Lung (tissue), 12 donors: ENCODE measurements around the gene GRAMD1B. TPM values are rescaled to one million over a fixed set of nuclear protein-coding genes. Genes with fewer than 3 reads are reported as not detected.
"Not testable (repeated sequence)": the region's sequence is repeated elsewhere in the genome, so short reads cannot be mapped to it uniquely, and the experiment has no call there.

ENCODE experiments used
- ATAC-seq: fragments of 200-7000 bp; cut with Tn5 transposase; one replicate; pipeline ENCODE4 v1.9.1; 2020; ENCODE audit warnings: moderate number of reproducible peaks; ENCODE audit not compliant: insufficient read depth, low FRiP score
- DNase-seq, 3 donors: peaks; one replicate each; pipeline ENCODE4 v3.0.0-alpha.2; 2013 to 2017
- H3K27ac ChIP-seq, 2 donors: one replicate each; pipeline ENCODE4 v1.5.1; 2013; ENCODE audit warnings: mild to moderate bottlenecking in 2 of 2, moderate library complexity in 2 of 2, control low read depth in 1 of 2, inconsistent platforms in 1 of 2, low read depth in 1 of 2, low read length in 1 of 2
- H3K27me3 ChIP-seq, 3 donors: one replicate each; pipeline ENCODE4 v1.5.1; 2013; ENCODE audit warnings: low read length in 2 of 3; ENCODE audit not compliant: control insufficient read depth in 3 of 3, insufficient read depth in 3 of 3
- H3K36me3 ChIP-seq, 4 donors: one replicate each; pipeline ENCODE4 v1.5.1; 2013; ENCODE audit warnings: low read length in 4 of 4, mild to moderate bottlenecking in 1 of 4, moderate library complexity in 1 of 4; ENCODE audit not compliant: control insufficient read depth in 4 of 4, insufficient read depth in 4 of 4
- H3K4me1 ChIP-seq, 5 donors: one replicate each; pipeline ENCODE4 v1.5.1; 2013; ENCODE audit warnings: low read length in 5 of 5, mild to moderate bottlenecking in 2 of 5, moderate library complexity in 1 of 5; ENCODE audit not compliant: control insufficient read depth in 5 of 5, insufficient read depth in 5 of 5
- H3K4me3 ChIP-seq: one replicate; pipeline ENCODE4 v1.5.1; 2013; ENCODE audit warnings: mild to moderate bottlenecking, control low read depth, moderate library complexity
- H3K9ac ChIP-seq, 2 donors: one replicate each; pipeline ENCODE4 v1.5.1; 2013; ENCODE audit warnings: low read length in 2 of 2, control low read depth in 1 of 2; ENCODE audit not compliant: insufficient read depth in 1 of 2
- H3K9me3 ChIP-seq, 4 donors: one replicate each; pipeline ENCODE4 v1.5.1; 2013; ENCODE audit warnings: low read length in 3 of 4, mild to moderate bottlenecking in 1 of 4, moderate library complexity in 1 of 4; ENCODE audit not compliant: control insufficient read depth in 4 of 4, insufficient read depth in 3 of 4
- CTCF ChIP-seq: IDR thresholded peaks from 2 replicates; pipeline ENCODE4 v1.5.1; 2012; ENCODE audit warnings: mild to moderate bottlenecking; ENCODE audit errors: control extremely low read depth, extremely low read depth
- WGBS, 2 donors: extraction: QIAGEN DNeasy Blood & Tissue Kit; methylation state at CpG; one replicate each; pipeline ENCODE4 v1.1.7; 2013; 5-methylcytosine and 5-hydroxymethylcytosine counted together
- polyA plus RNA-seq, 2 donors: library from polyadenylated mRNA; stranded (reverse); fragments of 200-250 nt; gene quantifications; one replicate each; pipeline ENCODE4 v1.2.1, GENCODE V29; 2013
- total RNA-seq, 2 donors: library from RNA; depleted of rRNA in 1 of 2; stranded (reverse); fragments of >200 nt in 1 of 2; gene quantifications; one replicate each; pipeline ENCODE4 v1.2.1, GENCODE V29; 2014 to 2021
- donor health status: control.
- donor health status: control.
- donor health status: Bipolar disorder and iron deficiency.
- donor health status: healthy.
- donor health status: DM: yes; HTN: yes; CAD: no.

Gene GRAMD1B
- total and polyA plus RNA-seq, 4 donors: 1.4 to 6.0 (median 3.3) TPM

- Histone ChIP-seq H3K4me1 (peaks cover 0 to 9% (median 0%) of the 10 kb centered on the region in 5 donors), H3K27ac (peak overlapping the region in 1 of 2 donors; percentile 38), H3K9me3 (peaks cover 0 to 2% (median 0%) of the 10 kb centered on the region in 4 donors), H3K27me3 (no peaks in the 10 kb centered on the region), H3K4me3 (no peak overlapping the region), H3K36me3 (no peaks in the 10 kb centered on the region), H3K9ac (no peak overlapping the region)
- ATAC-seq (no peak), DNase-seq (peak in 2 of 3 donors; percentile 6 to 14)
- TF ChIP-seq CTCF: no peak
- WGBS, 2 donors: 54 to 71% methylated on average over 11 of the region's 11 CpGs
Observed at GRCh38 chr11:123519055-123519796, 89.2 kb downstream of the GRAMD1B start.

- no peaks in the 10 kb centered on the region for H3K36me3 ChIP-seq
- DNase-seq: no peak
- H3K27me3 ChIP-seq: no peaks in the 10 kb centered on the region
- peaks cover 0 to 2% (median 0%) of the 10 kb centered on the region in 4 donors for H3K9me3 ChIP-seq
- no peak for TF ChIP-seq CTCF
- 74 to 87% methylated on average over 7 of the region's 7 CpGs for WGBS, 2 donors
- H3K27ac ChIP-seq: peak overlapping the region in 1 of 2 donors; percentile 38
- peaks cover 0 to 9% (median 0%) of the 10 kb centered on the region in 5 donors for H3K4me1 ChIP-seq
- no peak for ATAC-seq
- no peak overlapping the region for H3K9ac ChIP-seq
- H3K4me3 ChIP-seq: no peak overlapping the region
Observed at GRCh38 chr11:123519797-123520193, 89.7 kb downstream of the GRAMD1B start.

GRCh38 chr11:123520476-123520875 lies 90.4 kb downstream of the GRAMD1B start:
- H3K4me3 ChIP-seq, DNase-seq, H3K36me3 ChIP-seq, ATAC-seq, H3K9ac ChIP-seq, H3K4me1 ChIP-seq, H3K27ac ChIP-seq, H3K9me3 ChIP-seq, H3K27me3 ChIP-seq: not testable (repeated sequence)
- WGBS, 2 donors: 94% methylated on average over 6 of the region's 6 CpGs

- Histone ChIP-seq H3K9ac (no peak overlapping the region), H3K9me3 (peaks cover 0 to 2% (median 0%) of the 10 kb centered on the region in 4 donors), H3K4me1 (peaks cover 0 to 9% (median 3%) of the 10 kb centered on the region in 5 donors), H3K36me3 (no peaks in the 10 kb centered on the region), H3K27ac (no peak overlapping the region), H3K27me3 (no peaks in the 10 kb centered on the region), H3K4me3 (no peak overlapping the region)
- ATAC-seq (no peak), DNase-seq (no peak)
- TF ChIP-seq CTCF: no peak
- 83 to 86% methylated on average over 3 of the region's 3 CpGs for WGBS, 2 donors
Observed at GRCh38 chr11:123521001-123521400, 90.9 kb downstream of the GRAMD1B start.
